Keratinocyte (primary cell): Measurements from ENCODE around the gene SNX11. TPM values are rescaled to one million over a fixed set of nuclear protein-coding genes. Genes with fewer than 3 reads are reported as not detected.

Experiments used
- DNase-seq: peaks from one replicate; pipeline ENCODE4 v3.0.0-alpha.2; 2011; ENCODE audit warnings: low read depth, missing footprints, low spot score
- FAIRE-seq: peaks from 2 replicates; lab custom pipeline; 2011; peaks lifted over from hg19 to GRCh38; lab: Jason Lieb, UNC
- H2AFZ ChIP-seq: 2 replicates; pipeline ENCODE4 v1.6.0; 2012; ENCODE audit warnings: low read length, control low read depth, inconsistent platforms; ENCODE audit not compliant: control insufficient read depth
- H3K27ac ChIP-seq: 2 replicates; pipeline ENCODE4 v1.5.1; 2011; ENCODE audit warnings: low read length; ENCODE audit not compliant: control insufficient read depth, insufficient read depth
- H3K27me3 ChIP-seq: 3 replicates; pipeline ENCODE4 v1.6.0; 2011; ENCODE audit warnings: low read length; ENCODE audit not compliant: control insufficient read depth, insufficient read depth; ENCODE audit errors: extremely low read depth
- H3K36me3 ChIP-seq, 2 experiments: 2 replicates in 1 of 2; 3 replicates in 1 of 2; pipeline ENCODE4 v1.5.1; 2011; ENCODE audit warnings: low read length in 2 of 2, mild to moderate bottlenecking in 1 of 2; ENCODE audit not compliant: control insufficient read depth in 2 of 2, insufficient read depth in 2 of 2; ENCODE audit errors: extremely low read depth in 1 of 2
- H3K4me1 ChIP-seq: 3 replicates; pipeline ENCODE4 v1.5.1; 2011; ENCODE audit warnings: low read length; ENCODE audit not compliant: control insufficient read depth, insufficient read depth; ENCODE audit errors: extremely low read depth
- H3K4me2 ChIP-seq: 3 replicates; pipeline ENCODE4 v1.6.0; 2011; ENCODE audit warnings: low read depth, low read length; ENCODE audit not compliant: control insufficient read depth, insufficient read depth; ENCODE audit errors: extremely low read depth
- H3K4me3 ChIP-seq, 3 experiments: fragments of 200-600 bp in 1 of 3; sonication (generic) in 1 of 3; 2 replicates in 2 of 3; 3 replicates in 1 of 3; pipeline ENCODE4 v1.5.1; 2011 to 2016; ENCODE audit warnings: low read length in 3 of 3, mild to moderate bottlenecking in 3 of 3, control low read depth in 2 of 3, inconsistent platforms in 1 of 3, low read depth in 1 of 3, mixed read lengths in 1 of 3, mixed run types in 1 of 3, moderate library complexity in 1 of 3; ENCODE audit not compliant: control insufficient read depth in 2 of 3, insufficient read depth in 2 of 3; ENCODE audit errors: extremely low read depth in 1 of 3
- H3K79me2 ChIP-seq: 2 replicates; pipeline ENCODE4 v1.6.0; 2012; ENCODE audit warnings: low read length; ENCODE audit not compliant: control insufficient read depth, insufficient read depth
- H3K9ac ChIP-seq: 3 replicates; pipeline ENCODE4 v1.6.0; 2011; ENCODE audit warnings: low read length; ENCODE audit not compliant: control insufficient read depth, insufficient read depth; ENCODE audit errors: extremely low read depth
- H3K9me1 ChIP-seq: 3 replicates; pipeline ENCODE4 v1.6.0; 2011; ENCODE audit warnings: low read length; ENCODE audit not compliant: control insufficient read depth, insufficient read depth; ENCODE audit errors: extremely low read depth
- H3K9me3 ChIP-seq: 2 replicates; pipeline ENCODE4 v1.5.1; 2012; ENCODE audit warnings: low read depth, low read length; ENCODE audit not compliant: control insufficient read depth
- H4K20me1 ChIP-seq: 3 replicates; pipeline ENCODE4 v1.6.0; 2011; ENCODE audit warnings: low read length; ENCODE audit not compliant: control insufficient read depth, insufficient read depth; ENCODE audit errors: extremely low read depth
- EZH2 ChIP-seq: IDR thresholded peaks from one replicate; pipeline ENCODE4 v1.6.1; 2012; ENCODE audit warnings: inconsistent platforms, mild to moderate bottlenecking, low read length, moderate library complexity
- dilution Hi-C: fragments of 300-500 bp; cut with MboI; formaldehyde crosslinking; loops from one replicate; pipeline ENCODE4 v1.7.0; 2020; ENCODE audit warnings: low sequenced_read_pairs; ENCODE audit not compliant: extremely low pct_ligation_motif_present
- polyA plus RNA-seq, 5 experiments: library from polyadenylated mRNA; depleted of rRNA in 3 of 5; stranded (reverse) in 3 of 5; stranded (forward) in 1 of 5; unstranded in 1 of 5; fragments of >200 nt; gene quantifications; 1 replicate in 1 of 5; 2 replicates in 3 of 5; 3 replicates in 1 of 5; pipeline versions ENCODE4 v1.2.1 to v1.2.3, GENCODE V29; 2011 to 2012; ENCODE audit warnings: missing spikeins in 2 of 5, low read depth in 1 of 5, low replicate concordance in 1 of 5
- TF ChIP-seq, protein P1 (sequence below), 3 experiments: IDR thresholded peaks in 1 of 3; conservative IDR thresholded peaks in 1 of 3; optimal IDR thresholded peaks in 1 of 3; 2 replicates in 2 of 3; 3 replicates in 1 of 3; pipeline versions ENCODE3 to v1.5.1; 2011; ENCODE audit warnings: low read length in 3 of 3, mild to moderate bottlenecking in 3 of 3, moderate library complexity in 2 of 3, control low read depth in 1 of 3, inconsistent platforms in 1 of 3; ENCODE audit not compliant: insufficient read depth in 2 of 3; ENCODE audit errors: extremely low read depth in 1 of 3

Gene SNX11
- polyA plus RNA-seq, 1 donor (not counting 4 experiments of a cell fraction or from before 2014, with no cell fraction given), result 21.0 TPM

DNA sequence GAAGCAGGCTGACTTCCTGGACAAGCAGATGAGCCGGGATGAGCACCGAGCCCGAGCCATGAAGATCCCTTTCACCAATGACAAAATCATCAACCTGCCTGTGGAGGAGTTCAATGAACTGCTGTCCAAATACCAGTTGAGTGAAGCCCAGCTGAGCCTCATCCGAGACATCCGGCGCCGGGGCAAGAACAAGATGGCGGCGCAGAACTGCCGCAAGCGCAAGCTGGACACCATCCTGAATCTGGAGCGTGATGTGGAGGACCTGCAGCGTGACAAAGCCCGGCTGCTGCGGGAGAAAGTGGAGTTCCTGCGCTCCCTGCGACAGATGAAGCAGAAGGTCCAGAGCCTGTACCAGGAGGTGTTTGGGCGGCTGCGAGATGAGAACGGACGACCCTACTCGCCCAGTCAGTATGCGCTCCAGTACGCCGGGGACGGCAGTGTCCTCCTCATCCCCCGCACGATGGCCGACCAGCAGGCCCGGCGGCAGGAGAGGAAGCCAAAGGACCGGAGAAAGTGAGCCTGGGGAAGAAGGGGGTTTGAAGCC is 48.4 kb upstream of the SNX11 start:
- Histone ChIP-seq H3K27me3 (no peaks in the 10 kb centered on the region), H3K4me1 (peaks cover 19% of the 10 kb centered on the region), H3K36me3 (peaks cover 56 to 69% of the 10 kb centered on the region in 2 experiments), H3K4me2 (no peak overlapping the region), H3K4me3 (no peak overlapping the region), H3K79me2 (peaks cover 49% of the 10 kb centered on the region), H4K20me1 (peaks cover 6% of the 10 kb centered on the region), H3K27ac (no peak overlapping the region), H3K9ac (no peak overlapping the region), H3K9me3 (no peaks in the 10 kb centered on the region), H2AFZ (no peak overlapping the region), H3K9me1 (peaks cover 2% of the 10 kb centered on the region)
- TF ChIP-seq EZH2, result no peak
- TF ChIP-seq, protein P1, sequence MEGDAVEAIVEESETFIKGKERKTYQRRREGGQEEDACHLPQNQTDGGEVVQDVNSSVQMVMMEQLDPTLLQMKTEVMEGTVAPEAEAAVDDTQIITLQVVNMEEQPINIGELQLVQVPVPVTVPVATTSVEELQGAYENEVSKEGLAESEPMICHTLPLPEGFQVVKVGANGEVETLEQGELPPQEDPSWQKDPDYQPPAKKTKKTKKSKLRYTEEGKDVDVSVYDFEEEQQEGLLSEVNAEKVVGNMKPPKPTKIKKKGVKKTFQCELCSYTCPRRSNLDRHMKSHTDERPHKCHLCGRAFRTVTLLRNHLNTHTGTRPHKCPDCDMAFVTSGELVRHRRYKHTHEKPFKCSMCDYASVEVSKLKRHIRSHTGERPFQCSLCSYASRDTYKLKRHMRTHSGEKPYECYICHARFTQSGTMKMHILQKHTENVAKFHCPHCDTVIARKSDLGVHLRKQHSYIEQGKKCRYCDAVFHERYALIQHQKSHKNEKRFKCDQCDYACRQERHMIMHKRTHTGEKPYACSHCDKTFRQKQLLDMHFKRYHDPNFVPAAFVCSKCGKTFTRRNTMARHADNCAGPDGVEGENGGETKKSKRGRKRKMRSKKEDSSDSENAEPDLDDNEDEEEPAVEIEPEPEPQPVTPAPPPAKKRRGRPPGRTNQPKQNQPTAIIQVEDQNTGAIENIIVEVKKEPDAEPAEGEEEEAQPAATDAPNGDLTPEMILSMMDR (optimal IDR thresholded peaks at IDR 0.05 in 1 of 3, IDR thresholded peaks at IDR 0.05 in 1 of 3, conservative IDR thresholded peaks at IDR 0.05 in 1 of 3; ENCODE audit: extremely low read depth in 1 of 3, insufficient read depth in 2 of 3, low read length in 3 of 3), result no peak
- dilution Hi-C loops, result no loop called here
- DNase-seq, result no peak
- no peak for FAIRE-seq

DNA sequence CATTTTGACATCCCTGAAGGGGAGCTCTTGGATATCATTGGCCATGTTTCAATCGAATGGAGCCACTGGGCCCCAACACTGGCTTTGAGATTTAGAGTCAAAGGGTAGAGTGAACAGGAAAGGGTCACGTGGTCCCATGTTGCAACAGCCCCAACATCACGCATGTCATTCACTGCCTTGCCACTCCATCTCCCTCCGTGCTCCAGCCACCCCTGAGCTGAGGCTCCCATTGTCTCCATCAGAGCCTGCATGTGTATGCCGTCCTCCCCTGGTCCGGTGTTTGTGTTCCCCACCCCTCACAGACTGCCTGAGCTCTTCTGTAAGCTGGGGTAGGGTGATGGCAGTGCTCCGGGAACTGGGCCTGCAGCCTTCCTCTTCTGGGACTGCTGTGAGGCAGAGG is 47.3 kb upstream of the SNX11 start:
- no peaks in the 10 kb centered on the region for H3K27me3 ChIP-seq
- peaks cover 44% of the 10 kb centered on the region for H3K79me2 ChIP-seq
- dilution Hi-C loops, result no loop called here
- H4K20me1 ChIP-seq, result peaks cover 6% of the 10 kb centered on the region
- no peak overlapping the region for H3K4me2 ChIP-seq
- DNase-seq (no peak), FAIRE-seq (no peak)
- H3K27ac ChIP-seq, result no peak overlapping the region
- H3K4me1 ChIP-seq, result peaks cover 13% of the 10 kb centered on the region
- no peaks in the 10 kb centered on the region for H3K9me3 ChIP-seq
- H3K36me3 ChIP-seq, result peaks cover 56 to 73% of the 10 kb centered on the region in 2 experiments
- TF ChIP-seq EZH2, result no peak
- TF ChIP-seq, protein P1 (optimal IDR thresholded peaks at IDR 0.05 in 1 of 3, IDR thresholded peaks at IDR 0.05 in 1 of 3, conservative IDR thresholded peaks at IDR 0.05 in 1 of 3; ENCODE audit: extremely low read depth in 1 of 3, insufficient read depth in 2 of 3, low read length in 3 of 3), result no peak
- H3K4me3 ChIP-seq, result no peak overlapping the region
- no peak overlapping the region for H2AFZ ChIP-seq
- H3K9me1 ChIP-seq, result peaks cover 2% of the 10 kb centered on the region
- H3K9ac ChIP-seq, result no peak overlapping the region
